ENCODE data around the gene SOST.

SOST gene

GRCh38 chr17:43784068-43784467, 25.5 kb upstream of the SOST start:
- no peak for DNase-seq
- Mint-ChIP-seq H3K4me3 (no peak overlapping the region), H3K9me3 (no peaks in the 10 kb centered on the region), H3K27ac (no peak overlapping the region), H3K36me3 (ENCODE audit: low read depth) (no peaks in the 10 kb centered on the region), H3K27me3 (peaks cover 42% of the 10 kb centered on the region), H3K4me1 (ENCODE audit: low read depth) (peaks cover 8% of the 10 kb centered on the region)

GRCh38 chr17:43782913-43783680, 24.5 kb upstream of the SOST start:
- H3K36me3 Mint-ChIP-seq (ENCODE audit: low read depth): no peaks in the 10 kb centered on the region

GRCh38 chr17:43780135-43780534, 21.5 kb upstream of the SOST start, which contains the start of gene CFAP97D1:
Gene CFAP97D1 (plus strand): TSS chr17:43780435. CDS start chr17:43780463, 28 bp downstream.
- H3K4me1 Mint-ChIP-seq (ENCODE audit: low read depth): peaks cover 14% of the 10 kb centered on the region
- H3K4me3 Mint-ChIP-seq: peak within 1 kb of the TSS; percentile 76
- no peak for DNase-seq
- no peaks in the 10 kb centered on the region for H3K9me3 Mint-ChIP-seq
- no peak within 1 kb of the TSS for H3K27ac Mint-ChIP-seq
- H3K36me3 Mint-ChIP-seq (ENCODE audit: low read depth): peaks cover 5% of the 10 kb centered on the region
- peaks cover 42% of the 10 kb centered on the region for H3K27me3 Mint-ChIP-seq

More at GRCh38 chr17:43782913-43783680, 24.5 kb upstream of the SOST start:
- Mint-ChIP-seq H3K4me3 (no peak overlapping the region), H3K9me3 (no peaks in the 10 kb centered on the region), H3K4me1 (ENCODE audit: low read depth) (peaks cover 9% of the 10 kb centered on the region), H3K27me3 (peaks cover 42% of the 10 kb centered on the region), H3K27ac (no peak overlapping the region)
- DNase-seq: no peak

- DNase-seq: no peak
- peaks cover 10% of the 10 kb centered on the region for H3K36me3 Mint-ChIP-seq (ENCODE audit: low read depth)
- H3K4me1 Mint-ChIP-seq (ENCODE audit: low read depth): peaks cover 14% of the 10 kb centered on the region
- H3K9me3 Mint-ChIP-seq: no peaks in the 10 kb centered on the region
- H3K4me3 Mint-ChIP-seq: peak overlapping the region; percentile 76
- H3K27ac Mint-ChIP-seq: no peak overlapping the region
- peaks cover 42% of the 10 kb centered on the region for H3K27me3 Mint-ChIP-seq
Observed at GRCh38 chr17:43779145-43780125, 20.8 kb upstream of the SOST start.

GRCh38 chr17:43778337-43779144, 19.9 kb upstream of the SOST start, which contains the start of gene DUSP3:
Gene DUSP3 (minus strand): TSS chr17:43778977. CDS start chr17:43778924, 53 bp downstream.
- H3K4me3 Mint-ChIP-seq: peak within 1 kb of the TSS; percentile 83
- peak within 1 kb of the TSS; percentile 89 for H3K27ac Mint-ChIP-seq
- H3K36me3 Mint-ChIP-seq (ENCODE audit: low read depth): peaks cover 19% of the 10 kb centered on the region
- no peaks in the 10 kb centered on the region for H3K9me3 Mint-ChIP-seq
- DNase-seq: peak; percentile 86
- H3K27me3 Mint-ChIP-seq: peaks cover 42% of the 10 kb centered on the region
- peaks cover 13% of the 10 kb centered on the region for H3K4me1 Mint-ChIP-seq (ENCODE audit: low read depth)

GRCh38 chr17:43774304-43775250, 16.0 kb upstream of the SOST start:
- no peak for DNase-seq
- no peaks in the 10 kb centered on the region for H3K9me3 Mint-ChIP-seq
- H3K27me3 Mint-ChIP-seq: peaks cover 4% of the 10 kb centered on the region
- peaks cover 55% of the 10 kb centered on the region for H3K36me3 Mint-ChIP-seq (ENCODE audit: low read depth)
- H3K4me1 Mint-ChIP-seq (ENCODE audit: low read depth): peaks cover 13% of the 10 kb centered on the region
- H3K27ac Mint-ChIP-seq: no peak overlapping the region
- no peak overlapping the region for H3K4me3 Mint-ChIP-seq

GRCh38 chr17:43772877-43773648, 14.5 kb upstream of the SOST start:
- DNase-seq: no peak
- peaks cover 8% of the 10 kb centered on the region for H3K4me1 Mint-ChIP-seq (ENCODE audit: low read depth)
- peaks cover 67% of the 10 kb centered on the region for H3K36me3 Mint-ChIP-seq (ENCODE audit: low read depth)
- H3K9me3 Mint-ChIP-seq: no peaks in the 10 kb centered on the region
- H3K4me3 Mint-ChIP-seq: no peak overlapping the region
- no peaks in the 10 kb centered on the region for H3K27me3 Mint-ChIP-seq
- peak overlapping the region; percentile 40 for H3K27ac Mint-ChIP-seq

- no peaks in the 10 kb centered on the region for H3K9me3 Mint-ChIP-seq
Observed at GRCh38 chr17:43771463-43771862, 12.9 kb upstream of the SOST start.

GRCh38 chr17:43770957-43771356, 12.4 kb upstream of the SOST start:
- H3K4me1 Mint-ChIP-seq (ENCODE audit: low read depth): peaks cover 3% of the 10 kb centered on the region
- no peaks in the 10 kb centered on the region for H3K9me3 Mint-ChIP-seq
- no peak overlapping the region for H3K27ac Mint-ChIP-seq
- DNase-seq: no peak
- H3K36me3 Mint-ChIP-seq (ENCODE audit: low read depth): peaks cover 64% of the 10 kb centered on the region
- no peak overlapping the region for H3K4me3 Mint-ChIP-seq
- no peaks in the 10 kb centered on the region for H3K27me3 Mint-ChIP-seq

More at GRCh38 chr17:43771463-43771862, 12.9 kb upstream of the SOST start:
- peaks cover 3% of the 10 kb centered on the region for H3K4me1 Mint-ChIP-seq (ENCODE audit: low read depth)
- H3K27ac Mint-ChIP-seq: no peak overlapping the region
- no peaks in the 10 kb centered on the region for H3K27me3 Mint-ChIP-seq
- H3K4me3 Mint-ChIP-seq: no peak overlapping the region
- peaks cover 66% of the 10 kb centered on the region for H3K36me3 Mint-ChIP-seq (ENCODE audit: low read depth)
- no peak for DNase-seq

GRCh38 chr17:43769859-43770258, 11.3 kb upstream of the SOST start:
- Mint-ChIP-seq H3K27ac (no peak overlapping the region), H3K4me1 (ENCODE audit: low read depth) (peaks cover 3% of the 10 kb centered on the region), H3K4me3 (no peak overlapping the region), H3K36me3 (ENCODE audit: low read depth) (peaks cover 61% of the 10 kb centered on the region), H3K27me3 (no peaks in the 10 kb centered on the region), H3K9me3 (no peaks in the 10 kb centered on the region)
- DNase-seq: no peak

GRCh38 chr17:43769426-43769825, 10.8 kb upstream of the SOST start:
- no peaks in the 10 kb centered on the region for H3K27me3 Mint-ChIP-seq
- H3K4me3 Mint-ChIP-seq: no peak overlapping the region
- no peak overlapping the region for H3K27ac Mint-ChIP-seq
- H3K36me3 Mint-ChIP-seq (ENCODE audit: low read depth): peaks cover 57% of the 10 kb centered on the region
- H3K4me1 Mint-ChIP-seq (ENCODE audit: low read depth): peaks cover 3% of the 10 kb centered on the region
- no peaks in the 10 kb centered on the region for H3K9me3 Mint-ChIP-seq
- no peak for DNase-seq

GRCh38 chr17:43768943-43769342, 10.4 kb upstream of the SOST start:
- Mint-ChIP-seq H3K36me3 (ENCODE audit: low read depth) (peaks cover 53% of the 10 kb centered on the region), H3K9me3 (no peaks in the 10 kb centered on the region), H3K27ac (no peak overlapping the region), H3K4me1 (ENCODE audit: low read depth) (peaks cover 3% of the 10 kb centered on the region), H3K27me3 (no peaks in the 10 kb centered on the region), H3K4me3 (no peak overlapping the region)
- DNase-seq: no peak
